IMR-90 (cell line): ENCODE results near the gene TECTA. TPM values are rescaled to one million over a fixed set of nuclear protein-coding genes. Genes with fewer than 3 reads are reported as not detected.

Experiments used
- ATAC-seq: fragments of 200-7000 bp; cut with Tn5 transposase; 2 replicates; pipeline ENCODE4 v1.9.1; 2020; ENCODE audit warnings: low read depth, mild to moderate bottlenecking, moderate library complexity
- BruUV-seq: library from RNA; stranded (reverse); fragments of 400-500 nt; replicated peaks from 2 replicates; lab custom pipeline; 2021; lab: Mats Ljungman, UMichigan
- CTCF ChIA-PET: fragments of 300-600 bp; formaldehyde crosslinking; extraction: SDS; loops from one replicate; lab custom pipeline; 2021; ENCODE audit warnings: antibody characterized with exemption; lab: Yijun Ruan, JAX
- POLR2A ChIA-PET: fragments of 300-600 bp; sonication (Branson Sonifier 250); formaldehyde crosslinking; loops from one replicate; lab custom pipeline; 2022; ENCODE audit warnings: antibody characterized with exemption; ENCODE audit not compliant: unreplicated experiment; lab: Charles Lee
- DNase-seq: peaks from one replicate; pipeline ENCODE4 v3.0.0; 2013
- H2AFZ ChIP-seq: replicated peaks from 2 replicates; pipeline ENCODE3; 2013; ENCODE audit warnings: low read length, mild to moderate bottlenecking; ENCODE audit not compliant: poor library complexity
- H2AK5ac ChIP-seq: 2 replicates; pipeline ENCODE4 v1.6.1; 2013; ENCODE audit warnings: low read depth, low read length, inconsistent platforms
- H2AK9ac ChIP-seq: replicated peaks from 2 replicates; pipeline ENCODE3; 2013; ENCODE audit warnings: mild to moderate bottlenecking, low read depth, low read length, moderate library complexity; ENCODE audit not compliant: poor library complexity
- H2BK120ac ChIP-seq: 2 replicates; pipeline ENCODE4 v1.6.1; 2013; ENCODE audit warnings: low read depth, low read length, inconsistent platforms
- H2BK15ac ChIP-seq: 3 replicates; pipeline ENCODE4 v1.6.1; 2013; ENCODE audit warnings: low read depth, low read length, inconsistent platforms
- H2BK20ac ChIP-seq: 2 replicates; pipeline ENCODE4 v1.6.1; 2013; ENCODE audit warnings: low read depth, mild to moderate bottlenecking, inconsistent platforms, low read length, moderate library complexity
- H2BK5ac ChIP-seq: 2 replicates; pipeline ENCODE4 v1.6.1; 2013; ENCODE audit warnings: mild to moderate bottlenecking, low read depth, low read length, inconsistent platforms; ENCODE audit not compliant: poor library complexity, severe bottlenecking
- H3K14ac ChIP-seq: replicated peaks from 2 replicates; pipeline ENCODE4 v1.6.1; 2013; ENCODE audit warnings: low read depth, low read length, inconsistent platforms
- H3K18ac ChIP-seq: 2 replicates; pipeline ENCODE4 v1.6.1; 2013; ENCODE audit warnings: low read depth, low read length, control low read depth
- H3K23ac ChIP-seq: 2 replicates; pipeline ENCODE4 v1.6.1; 2013; ENCODE audit warnings: low read depth, low read length, inconsistent platforms
- H3K27ac ChIP-seq: 2 replicates; pipeline ENCODE4 v1.5.1; 2013; ENCODE audit warnings: mild to moderate bottlenecking, control low read depth, low read length; ENCODE audit not compliant: insufficient read depth
- H3K27me3 ChIP-seq: 2 replicates; pipeline ENCODE4 v1.6.1; 2013; ENCODE audit warnings: low read length; ENCODE audit not compliant: control insufficient read depth, insufficient read depth
- H3K36me3 ChIP-seq: 2 replicates; pipeline ENCODE4 v1.6.1; 2013; ENCODE audit warnings: low read length, mixed read lengths; ENCODE audit not compliant: control insufficient read depth, insufficient read depth
- H3K4ac ChIP-seq: 2 replicates; pipeline ENCODE4 v1.6.1; 2013; ENCODE audit warnings: low read depth, low read length, inconsistent platforms
- H3K4me1 ChIP-seq: 2 replicates; pipeline ENCODE4 v1.6.1; 2013; ENCODE audit warnings: low read length, mixed read lengths; ENCODE audit not compliant: control insufficient read depth, insufficient read depth
- H3K4me2 ChIP-seq: 2 replicates; pipeline ENCODE4 v1.6.1; 2013; ENCODE audit warnings: low read depth, mild to moderate bottlenecking, control low read depth, low read length, moderate library complexity
- H3K4me3 ChIP-seq: 2 replicates; pipeline ENCODE4 v1.5.1; 2013; ENCODE audit warnings: low read depth, mild to moderate bottlenecking, control low read depth, low read length, moderate library complexity; ENCODE audit not compliant: insufficient read depth
- H3K56ac ChIP-seq: 2 replicates; pipeline ENCODE4 v1.6.1; 2013; ENCODE audit warnings: low read length, inconsistent platforms; ENCODE audit not compliant: insufficient read depth; ENCODE audit errors: extremely low read depth
- H3K79me1 ChIP-seq, 2 experiments: 2 replicates each; pipeline ENCODE4 v1.6.1; 2013; ENCODE audit warnings: low read length in 2 of 2, inconsistent platforms in 1 of 2, low read depth in 1 of 2
- H3K9ac ChIP-seq: 2 replicates; pipeline ENCODE4 v1.6.1; 2013; ENCODE audit warnings: low read depth, low read length, control low read depth
- H3K9me1 ChIP-seq: 2 replicates; pipeline ENCODE4 v1.6.1; 2013; ENCODE audit warnings: low read length, inconsistent platforms; ENCODE audit not compliant: insufficient read depth
- H3K9me3 ChIP-seq: 2 replicates; pipeline ENCODE4 v1.6.1; 2013; ENCODE audit warnings: low read length; ENCODE audit not compliant: control insufficient read depth, insufficient read depth
- H4K20me1 ChIP-seq: 2 replicates; pipeline ENCODE4 v1.6.1; 2013; ENCODE audit warnings: low read length, inconsistent platforms; ENCODE audit not compliant: insufficient read depth
- H4K5ac ChIP-seq: 2 replicates; pipeline ENCODE4 v1.6.1; 2013; ENCODE audit warnings: mild to moderate bottlenecking, low read depth, low read length, control low read depth
- H4K8ac ChIP-seq, 2 experiments: 2 replicates each; pipeline ENCODE4 v1.6.1; 2013; ENCODE audit warnings: low read depth in 2 of 2, low read length in 2 of 2, control low read depth in 1 of 2, inconsistent platforms in 1 of 2
- H4K91ac ChIP-seq: 2 replicates; pipeline ENCODE4 v1.6.1; 2013; ENCODE audit warnings: low read depth, low read length, inconsistent platforms; ENCODE audit not compliant: insufficient read depth
- CEBPB ChIP-seq: IDR thresholded peaks from 2 replicates; pipeline ENCODE4 v1.6.1; 2012; ENCODE audit warnings: low read depth, low read length, improper control_type of control experiment
- MAFK ChIP-seq: IDR thresholded peaks from 2 replicates; pipeline ENCODE4 v1.6.1; 2012; ENCODE audit warnings: low read depth, low read length, improper control_type of control experiment
- POLR2A ChIP-seq: IDR thresholded peaks from 2 replicates; pipeline ENCODE4 v1.6.1; 2012; ENCODE audit warnings: mild to moderate bottlenecking, low read depth, low read length
- RFX5 ChIP-seq: IDR thresholded peaks from 2 replicates; pipeline ENCODE4 v1.8.0; 2012; ENCODE audit warnings: low read depth, mild to moderate bottlenecking, low read length, moderate library complexity
- WGBS, 2 experiments: methylation state at CpG; one replicate each; pipeline versions ENCODE4 v1.1.5 to v1.1.7; 2013; ENCODE audit warnings: missing lambda C conversion rate in 2 of 2; ENCODE audit not compliant: insufficient read length in 1 of 2; ENCODE audit errors: extremely low coverage in 2 of 2; 5-methylcytosine and 5-hydroxymethylcytosine counted together
- dilution Hi-C: fragments of 300-500 bp; cut with HindIII; formaldehyde crosslinking; loops from one replicate; pipeline ENCODE4 v1.14.3; 2018; ENCODE audit warnings: low sequenced_read_pairs; ENCODE audit not compliant: unreplicated experiment
- in situ Hi-C: fragments of 300-500 bp; cut with MboI; formaldehyde crosslinking; loops from 3 replicates; pipeline ENCODE4 v1.14.3; 2019; ENCODE audit warnings: low sequenced_read_pairs, inconsistent platforms, mixed read lengths
- intact Hi-C: fragments of 100-400 bp; cut with micrococcal nuclease; formaldehyde crosslinking; loops from 2 replicates; pipeline ENCODE4 v1.10.0; 2022
- polyA plus RNA-seq, 3 experiments: library from polyadenylated mRNA; depleted of rRNA; stranded (reverse); fragments of >200 nt; gene quantifications; 2 replicates each; pipeline ENCODE4 v1.2.3, GENCODE V29; 2012; ENCODE audit warnings: low replicate concordance in 1 of 3
- total RNA-seq: library from RNA; depleted of rRNA; stranded (reverse); fragments of >200 nt; gene quantifications from 2 replicates; pipeline ENCODE4 v1.2.3, GENCODE V29; 2012
- TF ChIP-seq, protein P1 (sequence below): fragments of 150-350 bp; IDR thresholded peaks from 2 replicates; pipeline ENCODE4 v1.6.1; 2016; ENCODE audit warnings: low read depth, mild to moderate bottlenecking, low read length, moderate library complexity, borderline replicate concordance

Gene TECTA
- total and polyA plus RNA-seq, 2 of the 4 experiments (the other 2 are of a cell fraction), result 0.17 to 0.18 TPM

- in situ Hi-C loops, result no loop called here
- Histone ChIP-seq H2AK5ac (no peak overlapping the region), H3K27me3 (peaks cover 38% of the 10 kb centered on the region), H2AFZ (no peak overlapping the region), H4K8ac (no peak overlapping the region), H2BK120ac (no peak overlapping the region), H3K4ac (no peak overlapping the region), H3K56ac (no peak overlapping the region), H3K18ac (no peak overlapping the region), H2BK20ac (no peak overlapping the region), H3K4me2 (no peak overlapping the region), H3K4me1 (no peaks in the 10 kb centered on the region), H3K9ac (no peak overlapping the region), H4K20me1 (no peaks in the 10 kb centered on the region), H4K91ac (no peak overlapping the region), H3K79me1 (no peaks in the 10 kb centered on the region), H3K4me3 (no peak overlapping the region), H2BK5ac (no peak overlapping the region), H3K23ac (no peak overlapping the region), H3K9me3 (no peaks in the 10 kb centered on the region), H3K36me3 (no peaks in the 10 kb centered on the region), H3K9me1 (no peaks in the 10 kb centered on the region), H4K5ac (no peak overlapping the region), H3K14ac (no peak overlapping the region), H3K27ac (no peak overlapping the region), H2AK9ac (no peak overlapping the region), H2BK15ac (no peak overlapping the region)
- POLR2A ChIA-PET, result no interaction called here
- CTCF ChIA-PET, result no interaction called here
- DNase-seq, result no peak
- dilution Hi-C loops, result no loop called here
- BruUV-seq, result no TSS peak
- no peak for ATAC-seq
- intact Hi-C loops, result loop anchor here (5.0 kb wide), 4 partner anchors 83 to 482 kb away; no protein-coding TSS in a partner anchor
- no CpG with 5 or more reads among the region's 7 CpGs for WGBS, 2 experiments
- TF ChIP-seq MAFK (peak; percentile 56; the same call in 1 of the 2 replicates), POLR2A (no peak), RFX5 (no peak), CEBPB (no peak)
- TF ChIP-seq, protein P1, sequence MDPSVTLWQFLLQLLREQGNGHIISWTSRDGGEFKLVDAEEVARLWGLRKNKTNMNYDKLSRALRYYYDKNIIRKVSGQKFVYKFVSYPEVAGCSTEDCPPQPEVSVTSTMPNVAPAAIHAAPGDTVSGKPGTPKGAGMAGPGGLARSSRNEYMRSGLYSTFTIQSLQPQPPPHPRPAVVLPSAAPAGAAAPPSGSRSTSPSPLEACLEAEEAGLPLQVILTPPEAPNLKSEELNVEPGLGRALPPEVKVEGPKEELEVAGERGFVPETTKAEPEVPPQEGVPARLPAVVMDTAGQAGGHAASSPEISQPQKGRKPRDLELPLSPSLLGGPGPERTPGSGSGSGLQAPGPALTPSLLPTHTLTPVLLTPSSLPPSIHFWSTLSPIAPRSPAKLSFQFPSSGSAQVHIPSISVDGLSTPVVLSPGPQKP, result no peak
These were observed 9.0 kb downstream of the TECTA start for GRCh38 chr11:121109916-121110586.
